Breast epithelium (tissue), 3 donors: ENCODE results near the gene TTC28.

Experiments
- CTCF ChIP-seq, 3 donors: fragments of 450-650 bp; IDR thresholded peaks; one replicate each; pipeline ENCODE4 v1.5.1; 2016 to 2017; ENCODE audit warnings: antibody characterized with exemption in 3 of 3, mild to moderate bottlenecking in 3 of 3, moderate library complexity in 3 of 3
- POLR2A ChIP-seq: fragments of 450-650 bp; IDR thresholded peaks from one replicate; pipeline ENCODE4 v1.6.1; 2016; ENCODE audit warnings: antibody characterized with exemption, mild to moderate bottlenecking, moderate library complexity
- POLR2AphosphoS5 ChIP-seq, 3 donors: sonication (generic); formaldehyde crosslinking; IDR thresholded peaks; one replicate each; pipeline ENCODE4 v1.6.1; 2017; ENCODE audit warnings: antibody characterized with exemption in 3 of 3

- no peak for TF ChIP-seq CTCF (IDR thresholded peaks at IDR 0.05)
- TF ChIP-seq POLR2AphosphoS5 (IDR thresholded peaks at IDR 0.05), result no peak
- TF ChIP-seq POLR2A, result no peak
Observed at GRCh38 chr22:28562324-28562723, 117.3 kb downstream of the TTC28 start.
